Measurements from ENCODE around the gene SNAI1. TPM values are rescaled to one million over a fixed set of nuclear protein-coding genes. Genes with fewer than 3 reads are reported as not detected.

SNAI1 gene
- total RNA-seq, 2 experiments from 2014 or later = 1.6 to 3.6 TPM

GRCh38 chr20:49966861-49967260 is 15.9 kb upstream of the SNAI1 start:
- no TSS peak for BruUV-seq (replicated peaks)
- Histone ChIP-seq H3K9me2 (ENCODE audit: insufficient read depth, low read length) (no peaks in the 10 kb centered on the region), H3K4me3 (ENCODE audit: low read depth, low read length, poor library complexity, severe bottlenecking) (no peak overlapping the region), H3K36me3 (ENCODE audit: insufficient read depth, low read length) (no peaks in the 10 kb centered on the region), H3K27ac (ENCODE audit: low read depth, low read length, poor library complexity, severe bottlenecking) (no peak overlapping the region), H3K4me1 (ENCODE audit: insufficient read depth, low read length, poor library complexity, severe bottlenecking) (no peaks in the 10 kb centered on the region), H3K79me2 (ENCODE audit: insufficient read depth, low read depth, low read length) (no peaks in the 10 kb centered on the region), H2AFZ (ENCODE audit: low read length) (no peak overlapping the region), H3K4me2 (ENCODE audit: low read length) (no peak overlapping the region), H3K9me3 (ENCODE audit: low read length) (no peaks in the 10 kb centered on the region), H4K20me1 (ENCODE audit: insufficient read depth, low read length) (no peaks in the 10 kb centered on the region)
- DNase-seq (ENCODE audit: low spot score) = no peak
- TF ChIP-seq EZH2phosphoT487 (IDR thresholded peaks at IDR 0.05; ENCODE audit: borderline replicate concordance, low read depth, low read length) = no peak
- no peak for TF ChIP-seq CTCF (conservative IDR thresholded peaks at IDR 0.05; ENCODE audit: low read length)
- ChIA-PET POLR2A (interaction anchor here (0.7 kb wide), 2 partner anchors 46 to 1094 kb away, joined by 3 to 4 read pairs; no protein-coding TSS in a partner anchor), CTCF (ENCODE audit: unreplicated experiment) (no interaction called here)
- intact Hi-C loops (cut with micrococcal nuclease; ENCODE audit: unreplicated experiment) = no loop called here

GRCh38 chr20:49969234-49969633 is 13.5 kb upstream of the SNAI1 start:
- H3K4me3 ChIP-seq (ENCODE audit: low read depth, low read length, poor library complexity, severe bottlenecking) = no peak overlapping the region
- no peak overlapping the region for H3K4me2 ChIP-seq (ENCODE audit: low read length)
- ChIA-PET POLR2A (no interaction called here), CTCF (ENCODE audit: unreplicated experiment) (no interaction called here)
- BruUV-seq (replicated peaks) = no TSS peak
- no peaks in the 10 kb centered on the region for H3K9me2 ChIP-seq (ENCODE audit: insufficient read depth, low read length)
- intact Hi-C loops (cut with micrococcal nuclease; ENCODE audit: unreplicated experiment) = no loop called here
- TF ChIP-seq CTCF (conservative IDR thresholded peaks at IDR 0.05; ENCODE audit: low read length) (no peak), EZH2phosphoT487 (IDR thresholded peaks at IDR 0.05; ENCODE audit: borderline replicate concordance, low read depth, low read length) (no peak)
- no peaks in the 10 kb centered on the region for H3K36me3 ChIP-seq (ENCODE audit: insufficient read depth, low read length)
- no peak overlapping the region for H2AFZ ChIP-seq (ENCODE audit: low read length)
- DNase-seq (ENCODE audit: low spot score) = no peak
- no peaks in the 10 kb centered on the region for H4K20me1 ChIP-seq (ENCODE audit: insufficient read depth, low read length)
- no peaks in the 10 kb centered on the region for H3K9me3 ChIP-seq (ENCODE audit: low read length)
- no peaks in the 10 kb centered on the region for H3K79me2 ChIP-seq (ENCODE audit: insufficient read depth, low read depth, low read length)
- no peaks in the 10 kb centered on the region for H3K4me1 ChIP-seq (ENCODE audit: insufficient read depth, low read length, poor library complexity, severe bottlenecking)
- no peak overlapping the region for H3K27ac ChIP-seq (ENCODE audit: low read depth, low read length, poor library complexity, severe bottlenecking)

GRCh38 chr20:49969946-49970345 is 12.8 kb upstream of the SNAI1 start:
- Histone ChIP-seq H3K9me2 (ENCODE audit: insufficient read depth, low read length) (no peaks in the 10 kb centered on the region), H3K36me3 (ENCODE audit: insufficient read depth, low read length) (no peaks in the 10 kb centered on the region), H3K79me2 (ENCODE audit: insufficient read depth, low read depth, low read length) (no peaks in the 10 kb centered on the region), H3K27ac (ENCODE audit: low read depth, low read length, poor library complexity, severe bottlenecking) (no peak overlapping the region), H3K4me1 (ENCODE audit: insufficient read depth, low read length, poor library complexity, severe bottlenecking) (no peaks in the 10 kb centered on the region), H3K4me2 (ENCODE audit: low read length) (no peak overlapping the region), H2AFZ (ENCODE audit: low read length) (no peak overlapping the region), H3K4me3 (ENCODE audit: low read depth, low read length, poor library complexity, severe bottlenecking) (no peak overlapping the region), H4K20me1 (ENCODE audit: insufficient read depth, low read length) (no peaks in the 10 kb centered on the region), H3K9me3 (ENCODE audit: low read length) (no peaks in the 10 kb centered on the region)
- ChIA-PET POLR2A (interaction anchor here (0.6 kb wide), 1 partner anchor 9 kb away, joined by 3 read pairs; no protein-coding TSS in a partner anchor), CTCF (ENCODE audit: unreplicated experiment) (interaction anchor here (1.0 kb wide), 1 partner anchor 98 kb away, joined by 3 read pairs; no protein-coding TSS in a partner anchor)
- TF ChIP-seq CTCF (conservative IDR thresholded peaks at IDR 0.05; ENCODE audit: low read length) (no peak), EZH2phosphoT487 (IDR thresholded peaks at IDR 0.05; ENCODE audit: borderline replicate concordance, low read depth, low read length) (no peak)
- no peak for DNase-seq (ENCODE audit: low spot score)
- BruUV-seq (replicated peaks) = no TSS peak
- intact Hi-C loops (cut with micrococcal nuclease; ENCODE audit: unreplicated experiment) = no loop called here

All from OCI-LY7 (cell line).